Stomach (tissue), 4 donors: Measurements from ENCODE around the gene LIPA.

Source experiments
- POLR2A ChIP-seq, 4 donors: fragments of 450-650 bp; IDR thresholded peaks; one replicate each; pipeline ENCODE4 v1.6.1; 2016; ENCODE audit warnings: antibody characterized with exemption in 4 of 4, control low read depth in 2 of 4, mild to moderate bottlenecking in 1 of 4, moderate library complexity in 1 of 4
- TF ChIP-seq, protein P1 (sequence below), 7 experiments: fragments of 450-650 bp in 4 of 7; fragments of 200-600 bp in 3 of 7; sonication (generic) in 3 of 7; IDR thresholded peaks; one replicate each; pipeline ENCODE4 v1.5.1; 2016 to 2019; ENCODE audit warnings: antibody characterized with exemption in 7 of 7, control low read depth in 2 of 7, mild to moderate bottlenecking in 1 of 7

DNA sequence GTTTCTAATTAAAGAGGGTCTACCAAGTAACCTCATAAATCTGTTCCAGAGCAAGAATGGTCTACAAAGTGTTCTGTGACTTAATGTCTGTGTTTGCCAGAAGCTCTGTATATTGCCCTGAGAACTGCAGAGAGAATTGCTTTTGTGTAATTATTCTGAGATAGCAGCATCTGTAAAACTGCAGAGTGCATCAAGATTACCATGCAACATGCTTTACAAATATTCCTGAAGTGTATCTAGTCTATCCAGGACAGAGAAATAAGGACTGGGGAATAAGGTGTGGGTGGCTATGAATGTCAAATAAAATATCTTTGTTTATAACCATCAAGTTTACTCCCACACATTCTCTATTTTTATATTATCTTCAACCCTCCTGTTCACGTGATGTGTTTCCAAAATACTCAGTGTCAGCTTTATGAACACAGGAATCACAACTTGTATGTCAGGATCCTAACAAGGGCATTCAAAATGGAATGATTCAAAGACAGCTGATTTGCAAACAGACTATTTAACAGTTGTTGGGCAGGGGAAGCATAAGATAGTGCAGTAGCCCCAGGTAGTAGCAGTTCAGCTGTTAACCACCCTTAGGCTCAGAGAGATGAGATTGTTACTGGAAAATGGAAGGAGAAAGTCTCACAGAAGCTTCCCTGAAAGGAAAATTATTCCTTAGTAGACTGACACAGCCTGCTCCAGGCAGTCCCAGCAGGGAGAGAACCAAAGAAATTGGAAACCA, 15.3 kb upstream of the LIPA start:
- TF ChIP-seq, protein P1, sequence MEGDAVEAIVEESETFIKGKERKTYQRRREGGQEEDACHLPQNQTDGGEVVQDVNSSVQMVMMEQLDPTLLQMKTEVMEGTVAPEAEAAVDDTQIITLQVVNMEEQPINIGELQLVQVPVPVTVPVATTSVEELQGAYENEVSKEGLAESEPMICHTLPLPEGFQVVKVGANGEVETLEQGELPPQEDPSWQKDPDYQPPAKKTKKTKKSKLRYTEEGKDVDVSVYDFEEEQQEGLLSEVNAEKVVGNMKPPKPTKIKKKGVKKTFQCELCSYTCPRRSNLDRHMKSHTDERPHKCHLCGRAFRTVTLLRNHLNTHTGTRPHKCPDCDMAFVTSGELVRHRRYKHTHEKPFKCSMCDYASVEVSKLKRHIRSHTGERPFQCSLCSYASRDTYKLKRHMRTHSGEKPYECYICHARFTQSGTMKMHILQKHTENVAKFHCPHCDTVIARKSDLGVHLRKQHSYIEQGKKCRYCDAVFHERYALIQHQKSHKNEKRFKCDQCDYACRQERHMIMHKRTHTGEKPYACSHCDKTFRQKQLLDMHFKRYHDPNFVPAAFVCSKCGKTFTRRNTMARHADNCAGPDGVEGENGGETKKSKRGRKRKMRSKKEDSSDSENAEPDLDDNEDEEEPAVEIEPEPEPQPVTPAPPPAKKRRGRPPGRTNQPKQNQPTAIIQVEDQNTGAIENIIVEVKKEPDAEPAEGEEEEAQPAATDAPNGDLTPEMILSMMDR (IDR thresholded peaks at IDR 0.05), result no peak
- no peak for TF ChIP-seq POLR2A (IDR thresholded peaks at IDR 0.05)
